ENCODE data around the gene VMP1.
"Not testable (repeated sequence)": the region's sequence is repeated elsewhere in the genome, so short reads cannot be mapped to it uniquely, and the experiment has no call there.

The VMP1 gene

GRCh38 chr17:59779521-59779920 lies 72.1 kb downstream of the VMP1 start:
- TF ChIP-seq, protein P1, sequence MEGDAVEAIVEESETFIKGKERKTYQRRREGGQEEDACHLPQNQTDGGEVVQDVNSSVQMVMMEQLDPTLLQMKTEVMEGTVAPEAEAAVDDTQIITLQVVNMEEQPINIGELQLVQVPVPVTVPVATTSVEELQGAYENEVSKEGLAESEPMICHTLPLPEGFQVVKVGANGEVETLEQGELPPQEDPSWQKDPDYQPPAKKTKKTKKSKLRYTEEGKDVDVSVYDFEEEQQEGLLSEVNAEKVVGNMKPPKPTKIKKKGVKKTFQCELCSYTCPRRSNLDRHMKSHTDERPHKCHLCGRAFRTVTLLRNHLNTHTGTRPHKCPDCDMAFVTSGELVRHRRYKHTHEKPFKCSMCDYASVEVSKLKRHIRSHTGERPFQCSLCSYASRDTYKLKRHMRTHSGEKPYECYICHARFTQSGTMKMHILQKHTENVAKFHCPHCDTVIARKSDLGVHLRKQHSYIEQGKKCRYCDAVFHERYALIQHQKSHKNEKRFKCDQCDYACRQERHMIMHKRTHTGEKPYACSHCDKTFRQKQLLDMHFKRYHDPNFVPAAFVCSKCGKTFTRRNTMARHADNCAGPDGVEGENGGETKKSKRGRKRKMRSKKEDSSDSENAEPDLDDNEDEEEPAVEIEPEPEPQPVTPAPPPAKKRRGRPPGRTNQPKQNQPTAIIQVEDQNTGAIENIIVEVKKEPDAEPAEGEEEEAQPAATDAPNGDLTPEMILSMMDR (IDR thresholded peaks at IDR 0.05; ENCODE audit: insufficient read depth, low read length, poor library complexity, severe bottlenecking) = no peak
- H3K4me3 ChIP-seq (replicated peaks; ENCODE audit: low read depth, low read length) = no peak overlapping the region
- no peaks in the 10 kb centered on the region for H3K27me3 ChIP-seq (replicated peaks; ENCODE audit: control insufficient read depth, insufficient read depth, low read length)
- no peak for DNase-seq (ENCODE audit: extremely low read depth, insufficient read length)
- H3K36me3 ChIP-seq (ENCODE audit: control insufficient read depth, insufficient read depth, low read length) = peaks cover 5% of the 10 kb centered on the region; the same call in 1 of the 2 replicates

- H3K36me3 ChIP-seq (ENCODE audit: control insufficient read depth, insufficient read depth, low read length); DNase-seq (ENCODE audit: extremely low read depth, insufficient read length); H3K4me3 ChIP-seq (replicated peaks; ENCODE audit: low read depth, low read length); H3K27me3 ChIP-seq (replicated peaks; ENCODE audit: control insufficient read depth, insufficient read depth, low read length): not testable (repeated sequence)
Observed at GRCh38 chr17:59780548-59780947, 73.1 kb downstream of the VMP1 start.

DNA sequence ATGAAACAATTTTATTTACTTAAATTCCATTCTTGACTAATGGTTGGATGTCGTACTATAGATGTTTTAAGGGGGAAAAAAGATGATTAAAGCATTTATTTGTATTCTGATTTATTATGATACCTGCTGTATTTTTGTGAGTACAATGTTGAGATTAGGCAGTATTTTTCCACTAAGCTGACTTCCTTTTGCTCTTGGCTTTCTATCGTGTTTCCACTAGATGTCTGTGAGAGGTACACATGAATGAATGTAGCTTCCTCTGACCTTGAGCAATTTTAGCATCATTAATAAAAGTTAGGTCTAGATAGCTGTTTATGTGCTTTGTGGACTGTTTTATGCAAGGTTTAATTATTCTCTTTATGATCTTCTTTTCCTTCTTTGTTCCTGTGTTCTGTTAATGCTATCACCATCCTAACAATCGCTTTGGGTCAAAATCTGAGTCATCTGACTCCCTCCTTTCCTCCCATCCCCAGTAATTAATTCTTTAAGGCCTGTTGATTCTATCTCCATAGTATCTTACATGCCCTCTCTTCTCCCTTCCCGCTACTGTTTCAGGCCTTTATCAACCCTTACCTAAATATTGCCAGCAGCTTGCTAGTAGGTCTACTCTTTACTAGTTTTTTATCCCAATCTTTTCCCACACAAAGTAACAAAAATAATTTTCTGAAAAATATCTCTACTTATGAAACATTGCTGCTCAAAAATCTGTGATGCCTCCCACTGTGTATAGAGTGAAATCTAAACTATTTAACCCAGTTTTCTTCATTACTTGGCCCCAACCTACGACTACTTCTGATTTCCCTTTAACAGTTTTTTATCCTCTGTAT lies 76.0 kb downstream of the VMP1 start:
- Histone ChIP-seq H3K27me3 (replicated peaks; ENCODE audit: control insufficient read depth, insufficient read depth, low read length) (no peaks in the 10 kb centered on the region), H3K36me3 (ENCODE audit: control insufficient read depth, insufficient read depth, low read length) (no peaks in the 10 kb centered on the region), H3K4me3 (replicated peaks; ENCODE audit: low read depth, low read length) (no peak overlapping the region)
- no peak for DNase-seq (ENCODE audit: extremely low read depth, insufficient read length)
- TF ChIP-seq, protein P1 (IDR thresholded peaks at IDR 0.05; ENCODE audit: insufficient read depth, low read length, poor library complexity, severe bottlenecking) = no peak

DNA sequence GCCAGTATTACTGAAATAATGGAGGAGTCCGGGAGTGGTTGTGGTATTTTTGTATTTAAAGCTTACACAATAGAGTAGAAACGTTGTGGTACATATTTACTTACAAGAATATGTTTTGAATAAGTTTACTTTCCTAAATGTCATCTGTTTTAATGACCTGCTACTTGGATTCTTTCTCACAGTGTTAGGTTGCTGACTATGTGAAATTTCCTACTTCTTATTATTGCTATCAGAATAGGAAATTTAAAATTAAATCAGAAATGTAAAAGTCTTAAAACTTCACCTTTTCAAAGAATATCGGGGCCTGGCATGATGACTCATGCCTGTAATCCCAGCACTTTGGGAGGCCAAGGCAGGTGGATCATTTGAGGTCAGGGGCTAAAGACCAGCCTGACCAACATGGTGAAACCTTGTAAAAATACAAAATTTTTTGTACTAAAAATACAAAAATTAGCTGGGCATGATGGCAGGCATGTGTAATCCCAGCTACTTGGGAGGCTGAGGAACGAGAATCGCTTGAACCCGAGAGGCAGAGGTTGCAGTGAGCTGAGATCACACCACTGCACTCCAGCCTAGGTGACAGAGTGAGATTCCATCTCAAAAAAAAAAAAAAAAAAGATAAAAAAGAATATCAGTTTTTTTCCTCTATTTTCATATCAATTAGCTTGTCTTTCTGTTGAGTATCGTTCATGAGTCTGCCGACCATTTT lies 77.8 kb downstream of the VMP1 start:
- Histone ChIP-seq H3K27me3 (replicated peaks; ENCODE audit: control insufficient read depth, insufficient read depth, low read length) (no peaks in the 10 kb centered on the region), H3K36me3 (ENCODE audit: control insufficient read depth, insufficient read depth, low read length) (no peaks in the 10 kb centered on the region), H3K4me3 (replicated peaks; ENCODE audit: low read depth, low read length) (no peak overlapping the region)
- TF ChIP-seq, protein P1 (IDR thresholded peaks at IDR 0.05; ENCODE audit: insufficient read depth, low read length, poor library complexity, severe bottlenecking) = no peak
- DNase-seq (ENCODE audit: extremely low read depth, insufficient read length) = no peak

DNA sequence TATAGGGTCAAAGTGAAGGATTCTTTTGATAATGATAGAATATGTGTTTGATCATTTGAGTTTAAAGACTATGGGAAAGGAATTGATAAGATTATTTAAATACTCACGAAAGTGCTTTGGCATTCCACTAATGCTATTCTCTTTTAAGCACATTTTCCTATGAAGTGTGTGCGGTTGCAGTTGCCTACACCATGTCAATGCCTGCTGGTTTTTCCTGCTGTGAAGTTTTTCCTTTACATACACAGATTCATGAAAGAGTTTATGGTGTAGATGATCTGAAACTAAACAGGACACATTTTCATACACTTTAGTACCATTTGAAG lies 78.7 kb downstream of the VMP1 start:
- H3K4me3 ChIP-seq (replicated peaks; ENCODE audit: low read depth, low read length) = peak overlapping the region; percentile 31
- DNase-seq (ENCODE audit: extremely low read depth, insufficient read length) = no peak
- no peaks in the 10 kb centered on the region for H3K36me3 ChIP-seq (ENCODE audit: control insufficient read depth, insufficient read depth, low read length)
- TF ChIP-seq, protein P1 (IDR thresholded peaks at IDR 0.05; ENCODE audit: insufficient read depth, low read length, poor library complexity, severe bottlenecking) = no peak
- H3K27me3 ChIP-seq (replicated peaks; ENCODE audit: control insufficient read depth, insufficient read depth, low read length) = no peaks in the 10 kb centered on the region

GRCh38 chr17:59786536-59787319 lies 79.3 kb downstream of the VMP1 start:
- peak; percentile 84 for DNase-seq (ENCODE audit: extremely low read depth, insufficient read length)
- H3K4me3 ChIP-seq (replicated peaks; ENCODE audit: low read depth, low read length) = peak overlapping the region; percentile 48
- no peaks in the 10 kb centered on the region for H3K27me3 ChIP-seq (replicated peaks; ENCODE audit: control insufficient read depth, insufficient read depth, low read length)
- TF ChIP-seq, protein P1 (IDR thresholded peaks at IDR 0.05; ENCODE audit: insufficient read depth, low read length, poor library complexity, severe bottlenecking) = no peak
- no peaks in the 10 kb centered on the region for H3K36me3 ChIP-seq (ENCODE audit: control insufficient read depth, insufficient read depth, low read length)

- H3K27me3 ChIP-seq (replicated peaks; ENCODE audit: control insufficient read depth, insufficient read depth, low read length); DNase-seq (ENCODE audit: extremely low read depth, insufficient read length); H3K36me3 ChIP-seq (ENCODE audit: control insufficient read depth, insufficient read depth, low read length); H3K4me3 ChIP-seq (replicated peaks; ENCODE audit: low read depth, low read length): not testable (repeated sequence)
Observed at GRCh38 chr17:59789849-59790248, 82.4 kb downstream of the VMP1 start.

- not testable (repeated sequence) for H3K4me3 ChIP-seq (replicated peaks; ENCODE audit: low read depth, low read length); H3K27me3 ChIP-seq (replicated peaks; ENCODE audit: control insufficient read depth, insufficient read depth, low read length); H3K36me3 ChIP-seq (ENCODE audit: control insufficient read depth, insufficient read depth, low read length); DNase-seq (ENCODE audit: extremely low read depth, insufficient read length)
Observed at GRCh38 chr17:59790418-59790817, 83.0 kb downstream of the VMP1 start.
